ENCODE results near the gene DYRK3. TPM values are rescaled to one million over a fixed set of nuclear protein-coding genes. Genes with fewer than 3 reads are reported as not detected.

The DYRK3 gene
- total and polyA plus RNA-seq, 2 of the 13 experiments (the other 11 are each of a cell fraction or from before 2014, with no cell fraction given): 0.48 to 2.8 TPM

DNA sequence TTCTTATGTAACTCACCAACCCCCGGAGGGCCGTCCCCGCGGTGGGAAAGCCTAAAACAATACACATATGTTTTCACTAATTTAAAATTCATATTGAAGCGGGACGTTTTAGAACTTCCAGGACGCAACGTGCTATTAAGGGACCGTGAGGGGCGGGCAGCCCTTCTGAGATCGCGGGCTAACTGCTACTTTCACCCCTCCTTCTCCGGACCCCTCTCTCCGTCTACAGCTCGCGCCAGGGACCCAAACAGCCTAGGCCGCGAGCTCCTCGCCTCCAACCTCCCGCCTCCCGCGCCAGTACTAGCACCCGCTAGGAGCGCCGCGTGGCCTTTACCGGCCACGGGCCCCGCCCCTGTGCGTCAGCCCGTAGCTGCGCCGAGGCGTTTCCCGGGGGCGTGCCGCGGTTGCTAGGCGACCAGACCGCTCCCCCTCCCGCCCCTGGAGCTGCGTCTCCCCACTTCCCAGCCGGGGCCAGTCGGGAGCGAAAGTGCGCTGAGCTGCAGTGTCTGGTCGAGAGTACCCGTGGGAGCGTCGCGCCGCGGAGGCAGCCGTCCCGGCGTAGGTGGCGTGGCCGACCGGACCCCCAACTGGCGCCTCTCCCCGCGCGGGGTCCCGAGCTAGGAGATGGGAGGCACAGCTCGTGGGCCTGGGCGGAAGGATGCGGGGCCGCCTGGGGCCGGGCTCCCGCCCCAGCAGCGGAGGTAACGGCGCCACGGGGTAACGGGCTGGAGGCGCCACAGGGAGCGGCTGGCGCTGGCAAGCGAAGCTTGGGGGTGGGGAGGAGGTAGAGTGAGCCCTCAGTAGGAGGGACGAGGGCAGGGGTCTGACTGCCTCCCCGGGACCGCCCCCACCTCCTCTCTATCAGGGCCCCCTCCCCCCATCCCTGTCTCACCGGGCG lies at the start of gene DYRK3 (continued):
- TF ChIP-seq FOXO1 (CRISPR knock-in tag; IDR thresholded peaks at IDR 0.05): no peak
- TF ChIP-seq, protein P1, sequence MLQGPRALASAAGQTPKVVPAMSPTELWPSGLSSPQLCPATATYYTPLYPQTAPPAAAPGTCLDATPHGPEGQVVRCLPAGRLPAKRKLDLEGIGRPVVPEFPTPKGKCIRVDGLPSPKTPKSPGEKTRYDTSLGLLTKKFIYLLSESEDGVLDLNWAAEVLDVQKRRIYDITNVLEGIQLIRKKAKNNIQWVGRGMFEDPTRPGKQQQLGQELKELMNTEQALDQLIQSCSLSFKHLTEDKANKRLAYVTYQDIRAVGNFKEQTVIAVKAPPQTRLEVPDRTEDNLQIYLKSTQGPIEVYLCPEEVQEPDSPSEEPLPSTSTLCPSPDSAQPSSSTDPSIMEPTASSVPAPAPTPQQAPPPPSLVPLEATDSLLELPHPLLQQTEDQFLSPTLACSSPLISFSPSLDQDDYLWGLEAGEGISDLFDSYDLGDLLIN (CRISPR knock-in tag; IDR thresholded peaks at IDR 0.05; ENCODE audit: borderline replicate concordance): no peak
- 0 out of 2 replicates have a peak, but pooled peaks have one; percentile 60 for TF ChIP-seq ZNF331 (CRISPR knock-in tag; IDR thresholded peaks at IDR 0.05)
- peak; percentile 79; the same call in 1 of the 2 replicates for TF ChIP-seq YEATS2 (CRISPR knock-in tag; IDR thresholded peaks at IDR 0.05; ENCODE audit: borderline replicate concordance)
- TF ChIP-seq, protein P2, sequence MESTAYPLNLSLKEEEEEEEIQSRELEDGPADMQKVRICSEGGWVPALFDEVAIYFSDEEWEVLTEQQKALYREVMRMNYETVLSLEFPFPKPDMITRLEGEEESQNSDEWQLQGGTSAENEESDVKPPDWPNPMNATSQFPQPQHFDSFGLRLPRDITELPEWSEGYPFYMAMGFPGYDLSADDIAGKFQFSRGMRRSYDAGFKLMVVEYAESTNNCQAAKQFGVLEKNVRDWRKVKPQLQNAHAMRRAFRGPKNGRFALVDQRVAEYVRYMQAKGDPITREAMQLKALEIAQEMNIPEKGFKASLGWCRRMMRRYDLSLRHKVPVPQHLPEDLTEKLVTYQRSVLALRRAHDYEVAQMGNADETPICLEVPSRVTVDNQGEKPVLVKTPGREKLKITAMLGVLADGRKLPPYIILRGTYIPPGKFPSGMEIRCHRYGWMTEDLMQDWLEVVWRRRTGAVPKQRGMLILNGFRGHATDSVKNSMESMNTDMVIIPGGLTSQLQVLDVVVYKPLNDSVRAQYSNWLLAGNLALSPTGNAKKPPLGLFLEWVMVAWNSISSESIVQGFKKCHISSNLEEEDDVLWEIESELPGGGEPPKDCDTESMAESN (CRISPR knock-in tag; conservative IDR thresholded peaks at IDR 0.05): peak; percentile 59; the same call in 1 of the 2 replicates
- TF ChIP-seq RFXANK (CRISPR knock-in tag; IDR thresholded peaks at IDR 0.05): no peak
- TF ChIP-seq, protein P3, sequence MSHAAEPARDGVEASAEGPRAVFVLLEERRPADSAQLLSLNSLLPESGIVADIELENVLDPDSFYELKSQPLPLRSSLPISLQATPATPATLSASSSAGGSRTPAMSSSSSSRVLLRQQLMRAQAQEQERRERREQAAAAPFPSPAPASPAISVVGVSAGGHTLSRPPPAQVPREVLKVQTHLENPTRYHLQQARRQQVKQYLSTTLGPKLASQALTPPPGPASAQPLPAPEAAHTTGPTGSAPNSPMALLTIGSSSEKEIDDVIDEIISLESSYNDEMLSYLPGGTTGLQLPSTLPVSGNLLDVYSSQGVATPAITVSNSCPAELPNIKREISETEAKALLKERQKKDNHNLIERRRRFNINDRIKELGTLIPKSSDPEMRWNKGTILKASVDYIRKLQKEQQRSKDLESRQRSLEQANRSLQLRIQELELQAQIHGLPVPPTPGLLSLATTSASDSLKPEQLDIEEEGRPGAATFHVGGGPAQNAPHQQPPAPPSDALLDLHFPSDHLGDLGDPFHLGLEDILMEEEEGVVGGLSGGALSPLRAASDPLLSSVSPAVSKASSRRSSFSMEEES (CRISPR knock-in tag; IDR thresholded peaks at IDR 0.05): peak; percentile 37; the same call in 1 of the 2 replicates
- no peak for TF ChIP-seq FOXA1 (IDR thresholded peaks at IDR 0.05)
- no peak for TF ChIP-seq FOXA1 (CRISPR knock-in tag; IDR thresholded peaks at IDR 0.05)
- 0 out of 2 replicates have a peak, but pooled peaks have one; percentile 19 for TF ChIP-seq TOPORS (CRISPR knock-in tag; IDR thresholded peaks at IDR 0.05)
- peak; percentile 80 for TF ChIP-seq HIVEP1 (CRISPR knock-in tag; IDR thresholded peaks at IDR 0.05)
- peak; percentile 69 for TF ChIP-seq TAF1 (CRISPR knock-in tag; IDR thresholded peaks at IDR 0.05)
- no peak; the same call in 1 of the 2 replicates for TF ChIP-seq MAF1 (CRISPR knock-in tag; IDR thresholded peaks at IDR 0.05; ENCODE audit: borderline replicate concordance)
- no peak for TF ChIP-seq DPF2 (CRISPR knock-in tag; IDR thresholded peaks at IDR 0.05; ENCODE audit: borderline replicate concordance, low read depth)
- peak; percentile 24; the same call in 1 of the 2 replicates for TF ChIP-seq ZNF225 (CRISPR knock-in tag; IDR thresholded peaks at IDR 0.05)
- no peak for TF ChIP-seq ZNF816 (CRISPR knock-in tag; IDR thresholded peaks at IDR 0.05; ENCODE audit: borderline replicate concordance)
